GM19035 (cell line): Measurements from ENCODE around the gene TMEM273.
A peak's percentile ranks its signal among the peaks of the same experiment; 100 is the strongest.

Source experiments
- ATAC-seq: cut with Tn5 transposase; IDR thresholded peaks from one replicate; pipeline ENCODE4 v1.9.1; 2021; ENCODE audit not compliant: unreplicated experiment

Gene TMEM273

DNA sequence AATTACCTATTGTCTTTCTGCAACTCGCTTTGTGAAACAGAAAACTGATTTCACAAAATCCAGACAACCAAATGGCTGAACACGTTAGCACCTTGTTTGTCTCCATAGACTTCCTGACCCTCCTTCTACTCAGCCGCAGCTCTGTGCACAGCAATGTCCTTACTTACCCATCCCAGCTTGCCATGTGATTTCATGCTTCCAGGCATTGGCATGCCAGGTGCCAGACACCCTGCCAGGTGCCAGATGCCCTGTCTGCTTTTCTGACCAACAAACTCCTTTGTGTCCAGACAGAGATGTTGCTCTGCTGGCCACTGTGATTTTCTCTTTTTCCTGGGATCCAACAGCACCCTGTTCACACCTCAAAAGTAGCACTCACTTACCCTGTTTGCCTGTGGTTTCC lies 38.3 kb downstream of the TMEM273 start:
- ATAC-seq = no peak

DNA sequence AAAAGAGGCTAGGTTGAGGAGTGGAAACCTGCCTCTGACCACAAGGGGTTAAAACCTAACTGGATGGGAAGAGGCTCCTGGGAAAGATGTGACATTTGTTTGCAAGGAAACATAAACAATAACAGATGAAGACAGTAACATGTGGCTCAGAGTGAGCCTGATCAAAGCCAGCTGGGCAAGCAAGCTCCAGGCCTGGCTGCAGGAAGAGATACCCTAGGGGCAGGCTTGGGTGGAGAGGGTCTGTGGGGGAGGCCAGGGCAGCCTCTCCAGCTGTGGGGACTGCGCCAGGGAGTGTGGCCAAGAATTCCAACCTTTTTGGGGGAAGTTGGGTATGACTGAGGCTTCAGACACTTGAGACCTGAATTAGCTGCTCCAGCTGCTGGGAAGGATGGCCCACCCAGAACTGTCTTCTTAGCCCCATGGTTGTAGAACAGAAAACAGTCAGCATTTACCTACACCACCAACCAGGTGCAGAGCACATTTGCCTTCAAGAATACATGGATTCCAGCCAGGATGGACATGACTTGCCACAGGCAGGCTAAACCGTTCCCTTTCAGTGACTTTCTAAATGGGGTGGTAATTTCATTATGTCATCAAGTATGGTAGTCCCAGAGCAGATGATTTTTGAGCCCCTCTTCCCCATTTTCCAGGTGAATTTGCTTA lies 44.0 kb downstream of the TMEM273 start:
- ATAC-seq = no peak

DNA sequence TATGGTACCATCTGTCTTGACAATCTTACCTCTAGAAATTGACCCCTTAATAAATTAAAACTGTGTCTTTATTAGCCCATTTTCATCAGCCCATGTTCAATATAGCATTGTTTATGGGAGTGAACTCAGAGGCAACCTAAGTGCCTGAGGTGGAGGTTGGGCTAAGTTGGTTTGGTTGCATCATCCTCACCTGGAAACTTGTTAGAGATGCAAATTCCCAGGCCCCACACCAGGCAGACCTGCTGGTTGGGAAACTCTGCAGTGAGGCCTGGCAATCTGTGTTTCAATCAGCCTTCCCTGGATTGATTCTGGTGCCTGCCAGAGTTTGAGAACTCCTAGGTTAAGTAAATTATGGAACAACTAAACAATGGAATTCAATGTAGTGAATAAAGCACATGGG lies 44.9 kb downstream of the TMEM273 start:
- no peak for ATAC-seq

DNA sequence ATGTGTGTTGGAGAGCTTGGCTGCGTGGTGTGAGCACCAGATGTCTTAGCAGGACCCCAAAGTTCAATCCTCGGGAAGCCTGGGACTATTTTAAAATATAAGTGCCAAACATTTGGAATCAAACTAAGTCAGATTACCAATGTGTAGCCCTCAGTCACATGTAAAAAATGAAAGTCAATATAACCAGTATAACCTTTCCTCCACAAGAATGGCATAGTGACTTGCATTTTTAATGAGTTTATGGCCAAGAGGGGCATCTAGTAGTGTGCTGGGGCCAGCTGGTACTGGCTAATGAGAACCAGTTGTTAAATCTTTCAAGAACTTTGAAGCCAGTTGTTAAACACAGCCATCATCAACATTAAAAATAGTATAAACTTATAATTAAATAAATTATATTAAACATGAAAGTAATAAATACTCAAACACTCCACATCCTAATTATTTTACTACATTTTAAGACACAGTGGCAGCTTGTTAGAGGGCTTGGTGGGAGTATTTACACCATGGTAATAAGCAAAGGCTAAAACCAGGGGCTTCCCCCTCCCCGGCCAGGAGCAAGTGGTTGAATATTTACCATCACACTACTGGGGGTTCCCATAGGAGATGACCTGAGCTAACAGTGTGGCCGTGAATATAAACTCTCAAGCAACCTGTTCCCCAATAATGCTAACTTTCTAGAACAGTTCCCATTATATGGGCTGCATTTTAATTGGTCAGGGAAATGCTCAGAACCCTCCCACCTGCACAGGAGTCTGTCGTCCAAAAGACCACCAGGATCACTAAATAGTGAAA lies 46.5 kb downstream of the TMEM273 start:
- no peak for ATAC-seq

DNA sequence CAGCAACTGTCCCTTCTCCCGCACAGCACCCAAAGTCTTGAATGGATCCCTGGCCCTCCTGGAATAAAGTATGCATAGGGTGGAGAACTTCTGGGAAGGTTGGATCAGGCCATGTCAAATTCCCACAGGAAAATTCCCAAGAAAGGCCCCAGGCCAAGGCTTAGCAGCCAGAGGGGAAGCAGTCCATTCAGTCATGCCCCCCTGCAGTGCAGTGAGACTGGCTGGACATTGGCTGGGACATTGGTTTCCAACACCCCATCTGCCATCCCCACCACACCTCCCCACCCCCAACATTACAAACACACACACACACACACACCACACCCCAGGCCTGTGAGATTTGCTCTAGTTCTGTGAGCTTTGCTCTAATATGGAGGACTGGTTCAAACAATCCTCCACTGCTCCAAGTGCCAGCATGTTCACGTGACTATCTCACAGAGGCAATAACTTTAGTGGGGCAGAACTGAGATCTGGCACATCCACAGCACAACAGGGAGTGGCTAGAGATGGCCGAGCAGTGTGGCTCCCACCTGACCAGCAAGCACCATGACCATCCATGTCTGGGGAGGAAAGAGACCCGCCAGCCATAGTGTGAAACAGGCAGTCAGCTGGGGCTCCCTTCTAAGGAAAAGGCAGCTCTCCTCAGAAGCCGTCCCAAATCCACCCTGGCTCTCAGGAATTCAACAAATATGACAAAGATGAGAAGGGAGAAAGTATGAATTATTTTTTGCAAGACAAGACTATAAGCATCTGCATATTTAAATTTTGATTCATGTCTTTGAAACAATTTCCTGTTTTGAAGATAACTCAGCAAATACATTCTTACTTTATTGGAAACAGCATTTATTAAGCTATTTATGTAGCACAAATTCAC lies 47.6 kb downstream of the TMEM273 start:
- ATAC-seq = no peak

DNA sequence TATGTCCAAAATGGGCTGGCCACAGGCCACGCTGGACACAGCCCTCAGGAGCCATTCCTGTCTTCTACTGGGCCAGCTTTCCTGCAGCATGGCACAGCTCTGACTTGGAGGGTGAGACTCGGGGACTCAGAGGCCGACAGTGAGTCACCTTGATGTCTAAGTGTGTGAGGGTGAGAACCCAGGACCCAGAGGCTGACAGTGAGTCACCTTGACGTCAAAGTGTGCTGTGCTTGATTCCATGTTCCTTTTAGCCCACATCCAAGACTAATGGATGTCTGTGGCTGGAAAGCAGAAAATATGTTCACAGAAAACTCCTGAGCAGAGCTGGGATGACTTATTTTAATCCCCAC lies 48.4 kb downstream of the TMEM273 start:
- no peak for ATAC-seq

DNA sequence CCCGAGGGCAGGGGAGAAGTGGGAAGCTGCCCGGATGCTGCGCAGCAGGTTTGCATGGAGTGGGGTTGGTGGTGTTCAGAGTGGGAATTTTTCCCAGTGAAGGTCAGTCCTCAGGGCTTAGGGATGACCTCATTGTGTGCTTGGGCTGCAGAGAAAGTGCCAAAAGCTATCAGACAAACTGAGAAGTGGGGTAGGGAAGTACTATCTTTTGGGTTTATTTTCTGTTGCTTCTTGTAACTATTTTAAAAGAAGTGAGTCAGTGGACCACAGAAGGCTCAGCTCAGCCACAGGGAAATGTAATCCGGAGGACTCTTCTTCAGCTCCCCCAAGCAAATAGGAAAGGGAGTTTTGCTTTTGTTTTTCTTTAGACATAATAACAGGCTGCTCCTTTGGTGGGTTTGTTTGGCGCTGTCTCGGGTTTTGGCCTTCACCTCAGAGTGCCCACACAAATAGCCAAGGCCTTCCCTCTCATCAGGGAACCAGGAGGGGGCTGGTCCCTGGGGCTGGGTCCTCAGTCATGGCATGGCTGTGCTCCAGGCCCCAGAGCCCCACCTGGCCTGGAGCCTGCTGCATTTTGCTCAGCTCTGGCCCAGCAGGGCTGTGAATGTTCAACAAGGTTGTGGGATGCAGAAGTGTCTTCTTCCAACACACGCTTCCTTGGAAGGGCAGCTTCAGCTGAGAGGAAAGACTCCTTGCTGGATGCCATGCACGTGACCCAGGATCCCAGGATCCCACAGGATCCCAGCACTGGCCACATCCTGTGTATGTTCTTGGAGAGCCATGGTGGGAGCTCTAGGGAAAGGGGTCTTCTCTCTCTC lies 49.0 kb downstream of the TMEM273 start:
- ATAC-seq = no peak

DNA sequence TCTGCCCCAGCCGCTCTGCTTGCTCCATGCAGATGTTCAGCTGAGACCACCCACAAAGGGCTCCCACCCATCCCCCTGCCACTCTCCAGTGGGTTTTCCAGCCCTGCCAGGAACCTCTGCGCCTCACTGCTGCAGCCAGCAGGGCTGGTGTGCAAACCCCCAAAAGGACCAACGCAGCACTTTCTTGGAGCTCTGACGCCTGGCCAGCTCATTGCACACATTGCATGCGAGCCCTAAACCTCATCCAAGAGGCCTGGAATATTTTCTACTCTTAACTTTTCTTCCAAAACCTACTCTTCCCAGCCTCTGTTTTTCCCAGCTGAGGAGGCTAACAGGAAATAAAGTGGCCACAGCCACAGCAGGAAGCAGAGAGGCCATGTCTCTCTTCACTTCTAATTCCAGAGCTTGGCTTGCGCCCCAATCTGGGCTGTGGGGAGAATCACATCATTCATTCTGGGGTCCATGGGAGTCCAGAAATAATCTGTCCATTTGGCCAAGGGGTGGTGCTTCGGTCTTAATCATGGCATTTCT lies 49.8 kb downstream of the TMEM273 start:
- no peak for ATAC-seq

DNA sequence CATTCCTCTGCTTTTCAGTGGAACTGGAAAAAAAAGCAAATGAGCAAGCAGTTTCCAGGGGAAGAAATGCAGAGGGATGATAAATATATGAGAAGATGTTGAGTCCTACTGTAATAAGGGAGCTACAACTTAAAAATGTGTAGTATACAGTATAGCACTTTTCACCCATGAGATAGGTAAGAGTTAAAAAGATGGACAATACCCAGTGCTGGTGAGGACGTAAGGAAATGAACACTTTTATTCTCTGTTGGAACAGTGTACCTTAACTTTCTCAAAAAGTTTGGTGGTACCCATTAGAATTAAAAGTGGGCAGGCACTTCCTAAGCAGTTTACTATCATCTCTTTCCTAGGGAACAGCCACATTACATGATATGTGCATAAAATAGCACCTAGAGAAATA lies 51.7 kb downstream of the TMEM273 start:
- no peak for ATAC-seq

DNA sequence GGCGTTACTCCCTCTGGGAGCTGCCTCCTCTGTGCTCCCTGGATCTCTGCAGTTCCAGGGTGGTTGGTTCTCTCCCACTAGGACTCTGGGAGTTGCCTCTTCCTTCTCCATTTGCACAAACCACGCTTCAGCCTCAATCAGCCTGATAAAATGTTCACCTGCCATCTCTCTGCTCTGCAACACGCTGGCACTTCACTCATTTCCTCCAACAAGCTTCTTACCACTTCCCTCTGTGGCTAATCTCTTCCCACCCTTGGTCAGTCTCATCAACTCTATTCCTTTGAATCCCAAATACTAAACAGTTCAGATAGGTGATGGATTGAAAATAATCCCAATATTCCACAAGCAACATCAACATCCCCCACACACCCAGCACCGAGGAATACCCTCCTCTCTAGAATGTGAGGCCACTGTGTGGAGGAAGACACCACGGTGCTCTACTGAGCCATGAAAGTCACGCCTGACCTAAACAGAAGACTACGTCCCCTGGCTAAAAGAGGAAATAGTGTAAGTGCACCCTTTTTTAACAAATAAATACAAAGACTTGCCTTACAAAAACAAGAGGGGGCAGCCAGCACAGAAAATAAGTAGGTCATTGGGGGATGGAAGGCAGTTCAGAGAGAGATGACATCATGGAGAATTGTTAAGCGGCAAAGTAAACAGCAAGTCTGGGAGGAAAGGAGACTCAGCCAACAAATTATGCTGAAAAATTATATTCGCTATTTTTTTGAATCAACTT lies 52.4 kb downstream of the TMEM273 start:
- ATAC-seq = peak; percentile 55

DNA sequence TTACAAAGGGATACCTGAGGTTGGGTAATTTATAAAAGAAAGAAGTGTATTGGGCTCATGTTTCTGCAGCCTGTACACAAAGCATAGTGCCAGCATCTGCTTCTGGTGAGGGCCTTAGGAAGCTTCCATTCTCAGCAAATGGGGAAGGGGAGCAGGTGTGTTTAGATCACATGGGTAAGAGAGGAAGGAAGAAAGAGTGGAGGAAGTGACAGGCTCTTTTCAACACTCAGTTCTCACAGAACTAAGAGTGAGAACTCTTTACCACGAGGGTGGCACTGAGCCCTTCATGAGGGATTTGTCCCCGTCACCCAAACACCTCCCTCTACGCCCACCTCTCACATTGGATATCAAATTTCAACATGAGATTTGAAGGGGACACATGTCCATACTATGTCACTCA lies 53.9 kb downstream of the TMEM273 start:
- ATAC-seq = no peak

DNA sequence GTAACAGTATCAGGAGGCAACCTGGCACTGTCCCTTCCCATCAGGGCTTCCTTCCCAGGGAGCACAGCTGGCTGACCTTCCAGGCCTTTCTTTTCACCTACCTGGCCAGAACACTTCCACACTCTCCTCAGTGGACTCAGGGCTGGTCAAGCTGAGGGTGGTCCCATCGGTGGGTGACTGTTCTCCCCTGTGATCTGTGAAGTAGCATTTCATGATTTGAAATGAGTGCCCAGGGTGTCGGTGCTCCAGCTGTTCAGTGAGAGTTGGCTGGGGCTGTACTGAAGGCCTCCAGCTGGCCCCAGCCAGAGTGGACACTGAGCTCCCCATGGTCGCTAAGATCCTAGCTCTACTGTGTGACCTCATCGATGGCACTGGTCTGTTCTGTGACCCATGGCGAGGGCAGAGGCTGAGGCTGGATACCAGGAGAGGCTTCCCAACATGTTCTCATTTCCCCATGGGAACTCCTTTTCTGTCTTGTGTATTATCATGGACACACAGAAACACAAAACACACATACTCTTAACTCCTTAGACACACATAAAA lies 54.4 kb downstream of the TMEM273 start, which contains the start of gene FAM170B:
FAM170B (minus strand) TSS at position 316 of the 543 bp plus-strand sequence; CDS start at position 213, 103 bp downstream.
- ATAC-seq = no peak

DNA sequence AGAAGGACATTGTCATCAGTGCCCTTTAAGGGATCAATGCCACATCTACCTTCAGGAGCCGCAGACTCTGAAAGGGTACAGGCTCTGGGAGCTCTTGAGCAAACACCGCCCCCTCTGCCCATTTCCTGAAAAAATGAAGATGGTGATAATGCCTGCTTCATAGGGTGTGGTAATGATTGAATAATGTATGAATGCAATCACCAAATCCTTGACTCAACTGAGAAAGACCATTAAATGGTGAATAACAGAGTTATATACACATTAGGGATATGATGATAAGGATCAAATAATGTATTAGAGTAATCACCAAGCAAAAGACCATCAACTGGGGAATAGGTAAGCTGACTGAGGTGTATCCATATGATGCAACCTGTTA lies 55.8 kb downstream of the TMEM273 start:
- no peak for ATAC-seq

DNA sequence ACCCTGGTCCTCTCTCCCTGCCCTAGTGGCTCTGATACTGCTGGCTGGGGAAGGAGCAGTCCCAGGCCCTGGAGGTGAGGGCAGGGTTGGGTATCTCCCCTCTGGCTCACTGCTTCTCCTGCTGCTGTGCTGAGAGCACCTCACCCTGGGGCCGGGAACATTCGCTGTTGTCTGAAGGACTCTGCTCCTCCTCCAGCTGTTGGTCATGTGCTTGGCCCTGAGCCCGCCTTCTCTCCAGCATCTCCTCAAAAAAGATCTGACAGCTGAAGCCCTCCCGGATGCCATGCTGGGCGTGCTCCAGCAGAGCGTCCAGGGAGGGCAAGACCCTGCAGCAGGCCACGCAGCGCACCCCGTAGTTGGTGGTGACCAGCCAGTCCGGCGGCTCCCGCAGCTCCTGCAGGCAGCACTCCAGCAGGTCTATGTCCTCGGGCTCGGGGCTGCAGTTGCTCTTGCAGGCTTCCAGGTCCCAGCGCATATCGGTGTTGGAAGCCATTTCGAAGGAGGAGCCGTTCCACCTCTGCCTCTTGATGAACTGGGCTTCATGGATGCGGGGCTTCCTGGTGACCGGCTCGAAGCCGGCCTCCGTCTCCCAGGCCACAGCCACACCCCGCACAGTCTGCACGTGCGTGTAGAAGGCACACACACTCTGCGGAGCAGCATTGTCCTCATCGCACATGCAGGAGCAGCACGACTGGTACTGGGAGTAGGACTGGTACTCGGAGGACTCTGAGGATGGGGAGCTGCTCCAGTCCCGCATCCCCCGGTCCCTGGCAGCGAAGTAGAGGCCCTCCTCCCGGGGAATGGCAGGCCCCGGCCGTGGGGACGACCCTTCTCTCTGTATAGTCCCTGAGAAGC lies 56.5 kb downstream of the TMEM273 start:
- ATAC-seq = no peak

DNA sequence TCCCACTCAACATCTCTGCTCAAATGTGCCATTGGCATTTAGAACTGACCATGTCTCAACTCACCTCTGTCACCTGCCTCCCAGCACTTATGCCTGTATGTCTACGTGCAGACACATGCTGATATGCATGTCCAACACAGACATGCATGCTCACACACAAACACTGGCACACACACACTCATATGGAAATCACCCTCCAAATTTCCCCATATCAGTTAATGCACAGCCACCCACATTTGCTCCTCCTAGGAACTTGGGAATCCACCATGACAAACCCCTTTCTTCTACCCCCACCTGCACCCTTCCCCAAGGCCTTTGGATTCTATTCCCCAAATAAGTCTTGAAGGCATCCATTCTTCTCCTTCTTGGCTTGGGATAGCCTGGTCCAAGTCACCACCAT lies 58.8 kb downstream of the TMEM273 start:
- ATAC-seq = no peak

DNA sequence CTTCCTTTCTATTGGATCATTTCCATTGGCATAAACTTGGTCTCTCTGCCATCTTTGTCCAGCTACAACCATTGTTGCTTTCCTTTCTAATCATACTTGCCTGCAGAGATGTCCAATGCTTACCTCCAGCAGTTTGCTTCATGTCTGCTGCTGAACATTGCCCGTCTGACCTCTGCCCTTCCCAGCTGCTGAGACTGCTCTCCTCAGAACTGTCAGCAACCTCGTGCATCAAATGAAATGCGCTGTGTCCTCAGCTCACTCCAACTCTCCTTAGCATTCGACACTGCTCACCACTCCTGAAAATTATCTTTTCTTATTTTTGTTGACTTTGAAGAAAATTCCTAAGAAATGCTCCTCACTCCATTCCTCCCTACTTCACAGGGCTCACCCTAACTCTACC lies 59.3 kb downstream of the TMEM273 start:
- no peak for ATAC-seq

DNA sequence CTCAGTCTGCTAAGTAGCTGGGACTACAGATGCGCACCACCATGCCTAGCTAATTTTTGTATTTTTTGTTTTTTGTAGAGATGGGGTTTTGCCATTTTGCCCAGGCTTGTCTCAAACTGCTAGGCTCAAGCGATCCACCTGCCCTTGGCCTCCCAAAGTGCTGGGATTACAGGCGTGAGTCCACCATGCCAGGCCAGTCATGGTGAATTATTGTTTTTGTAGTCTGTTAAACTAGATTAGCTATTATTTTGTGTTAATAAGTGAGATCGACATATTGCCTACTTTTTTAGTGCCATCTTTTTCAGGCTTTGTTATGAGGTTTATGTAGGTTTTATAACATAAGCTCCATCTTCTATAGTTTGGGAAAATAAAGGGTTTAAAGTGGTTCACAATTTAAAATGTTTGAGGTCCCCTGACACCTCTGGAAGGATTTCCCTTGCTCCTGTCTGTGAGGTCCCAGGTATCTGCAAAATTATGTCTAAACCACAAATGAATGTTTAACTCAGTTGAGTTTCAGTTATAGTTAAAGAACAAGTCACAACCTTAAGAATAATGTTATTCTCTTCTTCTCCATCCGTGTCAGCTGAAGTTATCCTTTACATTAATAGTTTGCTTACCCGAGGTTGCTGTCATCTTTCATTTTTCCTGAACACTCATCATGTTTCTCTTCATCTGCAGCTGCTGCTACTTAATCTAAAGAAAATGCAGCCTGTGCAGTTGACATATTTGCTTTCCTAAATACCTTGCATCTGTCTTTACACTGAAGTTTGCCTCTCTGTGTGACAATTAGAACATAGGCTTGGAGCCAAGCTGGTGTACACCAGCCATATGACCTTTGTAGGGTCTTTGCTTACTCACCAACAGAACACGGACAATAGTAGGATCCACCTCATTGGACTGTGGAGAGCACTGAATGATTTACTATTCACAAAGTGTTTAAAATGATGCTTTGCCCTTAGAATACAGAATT lies 63.9 kb downstream of the TMEM273 start:
- ATAC-seq = no peak

DNA sequence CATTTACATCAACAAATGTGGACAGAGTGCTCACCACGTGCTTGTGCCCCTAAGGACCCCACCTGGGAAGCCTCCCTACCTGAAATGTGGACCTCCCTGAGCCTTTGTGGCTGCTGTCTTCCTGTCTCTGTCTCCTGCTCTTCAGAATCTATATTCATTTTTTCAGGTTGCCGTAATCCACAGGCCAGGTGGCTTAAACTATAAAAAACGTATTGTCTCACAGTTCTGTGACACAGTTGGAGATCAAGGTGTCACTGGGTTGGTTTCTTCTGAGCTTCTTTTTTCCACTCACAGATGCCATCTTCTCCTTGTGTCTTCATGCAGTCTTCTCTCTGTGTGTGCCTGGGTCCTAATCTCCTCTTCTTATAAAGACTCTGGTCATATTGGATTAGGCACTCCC lies 67.3 kb downstream of the TMEM273 start:
- no peak for ATAC-seq
